Vagina (tissue), 2 donors: Measurements from ENCODE around the gene CARD8.

Source experiments
- POLR2A ChIP-seq, 2 donors: fragments of 450-650 bp; IDR thresholded peaks; one replicate each; pipeline ENCODE4 v1.6.1; 2017; ENCODE audit warnings: antibody characterized with exemption in 2 of 2, mild to moderate bottlenecking in 2 of 2, moderate library complexity in 2 of 2
- POLR2AphosphoS5 ChIP-seq, 2 donors: sonication (generic); formaldehyde crosslinking; IDR thresholded peaks; one replicate each; pipeline ENCODE4 v1.9.0; 2017; ENCODE audit warnings: antibody characterized with exemption in 2 of 2, mild to moderate bottlenecking in 2 of 2, low read depth in 1 of 2; ENCODE audit not compliant: insufficient read depth in 1 of 2

- TF ChIP-seq POLR2AphosphoS5 (IDR thresholded peaks at IDR 0.05; ENCODE audit: insufficient read depth in 1 of 2, low read depth in 1 of 2) (no peak), POLR2A (IDR thresholded peaks at IDR 0.05) (no peak)
Measured at GRCh38 chr19:48169578-48169938, 86.2 kb downstream of the CARD8 start.
